Measurements from ENCODE around the gene MAPKBP1. TPM values are rescaled to one million over a fixed set of nuclear protein-coding genes. Genes with fewer than 3 reads are reported as not detected.

The MAPKBP1 gene
- total and polyA plus RNA-seq, 9 of the 15 experiments (the other 6 are each of a cell fraction or from before 2014, with no cell fraction given) = 0.15 to 9.5 (median 4.5) TPM

GRCh38 chr15:41774062-41774881 is at the start of gene MAPKBP1 (continued):
- TF ChIP-seq ZNF395 (CRISPR knock-in tag; IDR thresholded peaks at IDR 0.05) = no peak
- peak; percentile 28; the same call in 1 of the 2 replicates for TF ChIP-seq OTX1 (CRISPR knock-in tag; IDR thresholded peaks at IDR 0.05)
- TF ChIP-seq EP300 (IDR thresholded peaks at IDR 0.05; ENCODE audit: low read length) = 0 out of 2 replicates have a peak, but pooled peaks have one; percentile 4
- 0 out of 2 replicates have a peak, but pooled peaks have one; percentile 31 for TF ChIP-seq ZBTB49 (CRISPR knock-in tag; IDR thresholded peaks at IDR 0.05; ENCODE audit: borderline replicate concordance)
- TF ChIP-seq ZNF263 (CRISPR knock-in tag; IDR thresholded peaks at IDR 0.05; ENCODE audit: borderline replicate concordance) = peak; percentile 68; the same call in 1 of the 2 replicates
- peak; percentile 42; the same call in 1 of the 2 replicates for TF ChIP-seq DPF2 (IDR thresholded peaks at IDR 0.05)
- TF ChIP-seq TOE1 (IDR thresholded peaks at IDR 0.05; ENCODE audit: borderline replicate concordance) = peak; percentile 87
- TF ChIP-seq TOE1 (CRISPR knock-in tag; IDR thresholded peaks at IDR 0.05; ENCODE audit: borderline replicate concordance, low read depth) = no peak
- peak; percentile 27; the same call in 1 of the 2 replicates for TF ChIP-seq CBFA2T3 (IDR thresholded peaks at IDR 0.05)
- TF ChIP-seq TFAM (CRISPR knock-in tag; conservative IDR thresholded peaks at IDR 0.05) = no peak
- TF ChIP-seq SMARCE1 (IDR thresholded peaks at IDR 0.05) = 0 out of 2 replicates have a peak, but pooled peaks have one; percentile 45
- TF ChIP-seq GATAD2A (IDR thresholded peaks at IDR 0.05) = peak; percentile 81
- peak; percentile 61 for TF ChIP-seq VEZF1 (CRISPR knock-in tag; IDR thresholded peaks at IDR 0.05)
- peak; percentile 89 for TF ChIP-seq AFF4 (CRISPR knock-in tag; IDR thresholded peaks at IDR 0.05)

Data from K562 (cell line).